GM13976 (cell line): ENCODE measurements around the gene RAD51B.

Experiments used
- DNase-seq: peaks from one replicate; pipeline ENCODE4 v3.0.0; 2012; ENCODE audit warnings: low spot score
- in situ Hi-C: fragments of 300-500 bp; cut with MboI; formaldehyde crosslinking; loops from one replicate; pipeline ENCODE4 v1.12.0; 2022; ENCODE audit warnings: low sequenced_read_pairs, mixed read lengths, inconsistent platforms; ENCODE audit not compliant: unreplicated experiment
- TF ChIP-seq, protein P1 (sequence below): IDR thresholded peaks from 2 replicates; pipeline ENCODE4 v1.5.1; 2012; ENCODE audit warnings: borderline replicate concordance, mild to moderate bottlenecking; ENCODE audit not compliant: insufficient read depth; ENCODE audit errors: extremely low read depth, missing control alignments, control extremely low read depth

Gene RAD51B

DNA sequence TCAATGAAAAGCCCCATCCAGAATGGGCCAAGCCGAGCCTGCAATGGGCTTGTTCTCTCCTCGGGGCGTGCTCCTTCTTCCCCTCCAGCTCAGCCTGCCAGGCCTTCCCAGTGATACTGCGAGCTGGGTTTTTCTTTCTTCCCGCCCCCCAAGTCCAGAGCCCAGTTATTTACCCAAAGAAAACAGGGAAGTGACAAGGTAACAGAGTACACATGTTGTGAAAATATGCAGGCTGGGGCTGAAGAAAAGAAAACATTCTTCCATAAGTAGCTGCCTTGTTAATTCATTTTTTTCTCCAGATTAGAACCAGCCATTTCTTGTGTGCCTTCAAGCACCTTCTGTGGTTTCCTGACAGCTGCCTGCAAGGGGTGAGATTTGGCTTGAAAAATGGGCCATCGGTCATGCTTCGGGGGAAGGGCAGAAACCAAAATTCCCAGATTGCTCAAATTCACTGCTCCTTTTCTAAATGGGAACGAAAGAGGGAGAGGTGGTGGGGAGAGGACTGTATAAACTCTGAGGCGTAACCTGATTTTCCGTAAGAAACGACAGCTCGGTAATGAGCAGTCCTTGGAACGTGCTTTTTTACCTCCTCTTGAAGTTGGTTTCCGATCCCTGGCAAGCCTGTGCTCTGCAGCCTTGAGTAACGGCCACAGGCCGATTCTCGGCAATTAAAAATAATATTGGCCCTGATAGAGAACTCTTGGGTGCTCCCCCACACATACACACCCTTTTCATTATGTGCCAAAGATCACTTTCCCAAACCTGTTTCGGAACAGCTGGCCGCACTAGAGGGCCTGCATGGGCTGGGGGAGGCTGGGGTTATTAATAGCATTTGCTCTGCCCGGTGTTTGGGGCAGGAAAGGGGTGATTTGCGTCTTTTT, 743.9 kb downstream of the RAD51B start:
- TF ChIP-seq, protein P1, sequence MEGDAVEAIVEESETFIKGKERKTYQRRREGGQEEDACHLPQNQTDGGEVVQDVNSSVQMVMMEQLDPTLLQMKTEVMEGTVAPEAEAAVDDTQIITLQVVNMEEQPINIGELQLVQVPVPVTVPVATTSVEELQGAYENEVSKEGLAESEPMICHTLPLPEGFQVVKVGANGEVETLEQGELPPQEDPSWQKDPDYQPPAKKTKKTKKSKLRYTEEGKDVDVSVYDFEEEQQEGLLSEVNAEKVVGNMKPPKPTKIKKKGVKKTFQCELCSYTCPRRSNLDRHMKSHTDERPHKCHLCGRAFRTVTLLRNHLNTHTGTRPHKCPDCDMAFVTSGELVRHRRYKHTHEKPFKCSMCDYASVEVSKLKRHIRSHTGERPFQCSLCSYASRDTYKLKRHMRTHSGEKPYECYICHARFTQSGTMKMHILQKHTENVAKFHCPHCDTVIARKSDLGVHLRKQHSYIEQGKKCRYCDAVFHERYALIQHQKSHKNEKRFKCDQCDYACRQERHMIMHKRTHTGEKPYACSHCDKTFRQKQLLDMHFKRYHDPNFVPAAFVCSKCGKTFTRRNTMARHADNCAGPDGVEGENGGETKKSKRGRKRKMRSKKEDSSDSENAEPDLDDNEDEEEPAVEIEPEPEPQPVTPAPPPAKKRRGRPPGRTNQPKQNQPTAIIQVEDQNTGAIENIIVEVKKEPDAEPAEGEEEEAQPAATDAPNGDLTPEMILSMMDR: no peak
- in situ Hi-C loops: no loop called here
- no peak for DNase-seq

DNA sequence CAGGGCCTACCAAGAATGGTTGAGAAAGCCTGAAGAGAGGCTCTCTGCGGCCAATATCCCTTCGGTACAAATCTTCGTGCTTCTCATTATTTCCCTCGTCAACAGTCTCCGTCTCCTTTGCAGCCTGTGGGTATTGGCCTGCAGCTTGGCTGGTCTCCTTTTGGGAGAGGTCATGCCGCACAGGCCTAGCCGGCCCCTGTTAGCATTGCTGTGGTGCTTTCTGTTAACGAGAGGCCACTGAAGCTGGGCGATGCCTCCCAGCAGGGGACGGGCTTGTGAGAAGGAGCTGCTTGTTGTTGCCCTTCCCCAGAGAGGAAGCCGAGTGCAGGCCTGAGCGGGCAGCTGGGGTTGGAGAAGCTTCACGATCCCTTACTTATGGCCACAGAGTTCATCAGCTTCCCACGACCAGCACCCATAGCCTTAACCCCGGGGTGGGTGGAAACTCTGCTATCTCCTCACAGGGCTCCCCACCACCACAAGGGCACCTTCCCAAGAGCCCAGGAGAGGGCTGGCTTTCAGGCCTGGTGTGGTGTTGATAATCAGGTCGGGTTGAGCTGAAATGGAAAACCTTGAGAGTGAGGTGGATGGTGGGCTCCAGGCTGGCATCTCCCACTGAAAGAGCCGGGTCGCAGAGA, 744.7 kb downstream of the RAD51B start:
- DNase-seq: no peak
- TF ChIP-seq, protein P1: no peak
- in situ Hi-C loops: no loop called here

DNA sequence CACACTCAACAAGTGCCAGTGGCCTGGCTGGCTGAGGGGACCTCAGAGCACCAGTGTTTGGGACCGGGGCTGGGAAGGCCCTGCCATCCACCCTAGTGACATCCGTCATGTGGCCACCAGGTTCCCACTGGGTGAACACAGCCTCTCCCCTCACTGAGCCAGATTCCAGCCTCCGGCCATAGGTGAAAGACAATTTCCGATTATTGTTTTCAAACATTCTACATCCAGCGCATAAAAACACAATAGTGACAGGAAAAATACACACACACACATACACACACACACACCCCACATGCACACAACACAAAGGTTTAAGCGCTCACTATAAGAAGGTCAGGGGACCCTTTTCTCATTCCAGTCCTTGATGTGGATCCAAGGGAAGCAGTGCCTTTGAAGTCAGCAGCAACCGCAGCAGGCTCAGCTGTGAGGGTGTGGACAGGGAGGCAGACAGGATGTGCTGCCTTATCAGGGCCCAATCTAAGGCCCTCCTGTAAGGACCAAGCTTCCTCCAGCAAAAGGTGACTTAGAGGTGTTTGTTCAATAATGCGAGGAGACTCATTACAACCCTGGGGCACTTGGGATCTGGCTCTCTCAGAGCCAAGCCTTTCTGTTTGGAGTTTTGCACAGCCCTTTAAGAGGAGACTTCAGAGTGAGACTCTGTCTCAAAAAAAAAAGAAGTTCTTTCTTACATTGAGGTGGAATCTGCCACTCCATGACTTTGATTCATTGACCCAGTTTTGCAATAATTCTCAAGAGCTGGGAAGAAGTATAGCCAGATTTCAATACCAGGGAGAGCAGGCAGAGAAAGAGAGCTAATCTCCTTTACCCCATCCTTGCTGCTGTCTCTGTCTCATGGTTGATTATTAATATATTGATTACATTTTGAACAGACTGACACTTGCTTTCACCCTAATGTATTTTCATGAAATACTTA, 745.5 kb downstream of the RAD51B start:
- DNase-seq: no peak
- in situ Hi-C loops: no loop called here
- TF ChIP-seq, protein P1: no peak

DNA sequence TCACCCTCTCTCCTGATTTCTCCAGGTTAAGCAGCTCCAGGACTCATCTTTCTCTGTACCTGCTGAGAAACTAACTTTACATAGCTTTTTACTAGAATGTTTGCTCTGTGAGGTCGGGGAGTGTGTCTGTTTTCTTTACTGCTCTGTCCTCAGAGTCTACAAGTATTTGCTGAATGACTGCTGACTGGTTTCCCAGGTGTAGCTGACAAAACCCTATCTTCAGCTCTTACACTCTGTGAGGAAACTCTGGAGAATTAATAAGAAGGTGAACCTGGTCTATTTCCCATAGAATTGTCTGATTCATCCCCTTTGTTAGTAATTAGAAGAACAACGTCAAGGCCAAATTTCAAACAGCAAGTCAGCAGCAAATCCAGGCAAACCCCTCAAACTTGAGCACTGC, 746.5 kb downstream of the RAD51B start:
- in situ Hi-C loops: no loop called here
- TF ChIP-seq, protein P1: no peak

DNA sequence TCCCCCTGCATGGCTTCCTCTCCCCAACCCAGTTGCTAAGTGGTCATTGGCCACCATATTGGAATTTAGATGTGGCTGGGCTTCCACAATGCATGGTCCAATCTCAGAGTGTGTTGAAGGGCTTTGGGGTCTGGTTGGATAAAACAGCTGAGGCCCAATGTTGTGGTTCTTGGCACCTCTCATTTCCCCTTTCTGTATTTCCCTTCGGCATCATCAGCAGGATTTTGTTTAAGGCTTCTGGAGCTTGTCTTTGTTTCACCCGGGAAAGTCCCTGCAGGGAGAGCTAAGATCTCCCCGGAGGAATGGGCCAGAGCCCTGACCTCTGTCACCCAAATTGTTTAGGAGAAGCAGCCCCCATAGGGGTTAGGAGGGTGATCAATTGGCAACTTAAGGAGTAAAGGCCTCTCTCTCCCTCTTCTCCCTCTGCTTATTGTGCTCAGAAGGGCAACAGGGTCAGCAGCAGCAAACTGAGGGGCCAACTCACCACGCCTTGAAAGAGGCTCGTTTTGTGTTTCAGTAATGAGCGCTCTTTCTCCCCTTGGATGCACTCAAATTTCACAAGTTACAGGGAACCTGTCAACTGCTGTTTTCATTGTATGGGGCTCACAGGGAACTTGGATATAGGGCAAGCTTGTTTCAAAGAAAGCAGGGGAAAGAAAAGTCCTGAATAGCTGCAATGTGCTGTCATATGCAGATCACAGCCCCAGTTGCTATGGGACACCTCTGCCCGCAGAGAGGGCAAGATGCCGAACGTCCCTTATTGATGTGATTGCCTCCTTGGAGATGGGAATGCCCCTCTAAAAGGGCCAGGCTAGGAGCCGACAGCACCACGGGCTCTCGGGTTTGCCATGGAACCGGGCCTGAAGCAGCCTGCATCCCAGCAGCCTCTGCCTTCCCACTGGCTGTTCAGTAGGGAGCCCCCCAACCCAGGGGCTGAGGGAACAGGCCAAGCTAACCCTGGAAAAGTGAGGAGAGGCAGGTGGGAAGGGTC, 749.6 kb downstream of the RAD51B start:
- in situ Hi-C loops: no loop called here
- TF ChIP-seq, protein P1: no peak

More for the DNA sequence above, 746.5 kb downstream of the RAD51B start:
- no peak for DNase-seq

More for the DNA sequence above, 749.6 kb downstream of the RAD51B start:
- no peak for DNase-seq
